ENCODE results near the gene SLX4IP. TPM values are rescaled to one million over a fixed set of nuclear protein-coding genes. Genes with fewer than 3 reads are reported as not detected.

The SLX4IP gene
- total RNA-seq, 1 experiment from 2014 or later: 7.4 TPM

GRCh38 chr20:10668677-10669368, 233.7 kb downstream of the SLX4IP start:
- POLR2A ChIA-PET: interaction anchor here (0.6 kb wide), 1 partner anchor 27 kb away, joined by 3 read pairs; no protein-coding TSS in a partner anchor
- Mint-ChIP-seq H3K4me3 (no peak overlapping the region), H3K27ac (peak overlapping the region; percentile 76; the same call in 1 of the 2 replicates)

GRCh38 chr20:10669843-10670446, 234.8 kb downstream of the SLX4IP start:
- Mint-ChIP-seq H3K27ac (peak overlapping the region; percentile 78), H3K27me3 (ENCODE audit: low read depth) (no peaks in the 10 kb centered on the region), H3K9me3 (no peaks in the 10 kb centered on the region), H3K4me1 (peaks cover 66% of the 10 kb centered on the region), H3K4me3 (peak overlapping the region; percentile 87), H3K36me3 (peaks cover 17% of the 10 kb centered on the region)
- DNase-seq (ENCODE audit: low spot score) (no peak), ATAC-seq (no peak)
- CTCF ChIA-PET: interaction anchor here (2.1 kb wide), 1 partner anchor 288 kb away, joined by 5 read pairs; no protein-coding TSS in a partner anchor
- POLR2A ChIA-PET: no interaction called here
- TF ChIP-seq AFF4 (CRISPR knock-in tag; IDR thresholded peaks at IDR 0.05; ENCODE audit: borderline replicate concordance) (no peak), PREB (CRISPR knock-in tag; IDR thresholded peaks at IDR 0.05; ENCODE audit: borderline replicate concordance) (no peak), CDX4 (CRISPR knock-in tag; IDR thresholded peaks at IDR 0.05; ENCODE audit: borderline replicate concordance) (no peak), TCF7 (CRISPR knock-in tag; IDR thresholded peaks at IDR 0.05; ENCODE audit: low read depth) (no peak), ZNF416 (CRISPR knock-in tag; IDR thresholded peaks at IDR 0.05) (no peak)
- TF ChIP-seq, protein P1, sequence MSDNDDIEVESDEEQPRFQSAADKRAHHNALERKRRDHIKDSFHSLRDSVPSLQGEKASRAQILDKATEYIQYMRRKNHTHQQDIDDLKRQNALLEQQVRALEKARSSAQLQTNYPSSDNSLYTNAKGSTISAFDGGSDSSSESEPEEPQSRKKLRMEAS (CRISPR knock-in tag; IDR thresholded peaks at IDR 0.05): no peak
- TF ChIP-seq, protein P2, sequence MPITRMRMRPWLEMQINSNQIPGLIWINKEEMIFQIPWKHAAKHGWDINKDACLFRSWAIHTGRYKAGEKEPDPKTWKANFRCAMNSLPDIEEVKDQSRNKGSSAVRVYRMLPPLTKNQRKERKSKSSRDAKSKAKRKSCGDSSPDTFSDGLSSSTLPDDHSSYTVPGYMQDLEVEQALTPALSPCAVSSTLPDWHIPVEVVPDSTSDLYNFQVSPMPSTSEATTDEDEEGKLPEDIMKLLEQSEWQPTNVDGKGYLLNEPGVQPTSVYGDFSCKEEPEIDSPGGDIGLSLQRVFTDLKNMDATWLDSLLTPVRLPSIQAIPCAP (CRISPR knock-in tag; IDR thresholded peaks at IDR 0.05): no peak
- TF ChIP-seq, protein P3, sequence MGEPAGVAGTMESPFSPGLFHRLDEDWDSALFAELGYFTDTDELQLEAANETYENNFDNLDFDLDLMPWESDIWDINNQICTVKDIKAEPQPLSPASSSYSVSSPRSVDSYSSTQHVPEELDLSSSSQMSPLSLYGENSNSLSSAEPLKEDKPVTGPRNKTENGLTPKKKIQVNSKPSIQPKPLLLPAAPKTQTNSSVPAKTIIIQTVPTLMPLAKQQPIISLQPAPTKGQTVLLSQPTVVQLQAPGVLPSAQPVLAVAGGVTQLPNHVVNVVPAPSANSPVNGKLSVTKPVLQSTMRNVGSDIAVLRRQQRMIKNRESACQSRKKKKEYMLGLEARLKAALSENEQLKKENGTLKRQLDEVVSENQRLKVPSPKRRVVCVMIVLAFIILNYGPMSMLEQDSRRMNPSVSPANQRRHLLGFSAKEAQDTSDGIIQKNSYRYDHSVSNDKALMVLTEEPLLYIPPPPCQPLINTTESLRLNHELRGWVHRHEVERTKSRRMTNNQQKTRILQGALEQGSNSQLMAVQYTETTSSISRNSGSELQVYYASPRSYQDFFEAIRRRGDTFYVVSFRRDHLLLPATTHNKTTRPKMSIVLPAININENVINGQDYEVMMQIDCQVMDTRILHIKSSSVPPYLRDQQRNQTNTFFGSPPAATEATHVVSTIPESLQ (CRISPR knock-in tag; IDR thresholded peaks at IDR 0.05): no peak

More at GRCh38 chr20:10668677-10669368, 233.7 kb downstream of the SLX4IP start:
- no peak for DNase-seq (ENCODE audit: low spot score)
- Mint-ChIP-seq H3K9me3 (no peaks in the 10 kb centered on the region), H3K36me3 (peaks cover 19% of the 10 kb centered on the region), H3K27me3 (ENCODE audit: low read depth) (no peaks in the 10 kb centered on the region), H3K4me1 (peaks cover 75% of the 10 kb centered on the region)
- ATAC-seq: no peak
- CTCF ChIA-PET: interaction anchor here (0.7 kb wide), 1 partner anchor 117 kb away, joined by 4 read pairs; no protein-coding TSS in a partner anchor
- TF ChIP-seq, protein P4, sequence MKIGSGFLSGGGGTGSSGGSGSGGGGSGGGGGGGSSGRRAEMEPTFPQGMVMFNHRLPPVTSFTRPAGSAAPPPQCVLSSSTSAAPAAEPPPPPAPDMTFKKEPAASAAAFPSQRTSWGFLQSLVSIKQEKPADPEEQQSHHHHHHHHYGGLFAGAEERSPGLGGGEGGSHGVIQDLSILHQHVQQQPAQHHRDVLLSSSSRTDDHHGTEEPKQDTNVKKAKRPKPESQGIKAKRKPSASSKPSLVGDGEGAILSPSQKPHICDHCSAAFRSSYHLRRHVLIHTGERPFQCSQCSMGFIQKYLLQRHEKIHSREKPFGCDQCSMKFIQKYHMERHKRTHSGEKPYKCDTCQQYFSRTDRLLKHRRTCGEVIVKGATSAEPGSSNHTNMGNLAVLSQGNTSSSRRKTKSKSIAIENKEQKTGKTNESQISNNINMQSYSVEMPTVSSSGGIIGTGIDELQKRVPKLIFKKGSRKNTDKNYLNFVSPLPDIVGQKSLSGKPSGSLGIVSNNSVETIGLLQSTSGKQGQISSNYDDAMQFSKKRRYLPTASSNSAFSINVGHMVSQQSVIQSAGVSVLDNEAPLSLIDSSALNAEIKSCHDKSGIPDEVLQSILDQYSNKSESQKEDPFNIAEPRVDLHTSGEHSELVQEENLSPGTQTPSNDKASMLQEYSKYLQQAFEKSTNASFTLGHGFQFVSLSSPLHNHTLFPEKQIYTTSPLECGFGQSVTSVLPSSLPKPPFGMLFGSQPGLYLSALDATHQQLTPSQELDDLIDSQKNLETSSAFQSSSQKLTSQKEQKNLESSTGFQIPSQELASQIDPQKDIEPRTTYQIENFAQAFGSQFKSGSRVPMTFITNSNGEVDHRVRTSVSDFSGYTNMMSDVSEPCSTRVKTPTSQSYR (CRISPR knock-in tag; IDR thresholded peaks at IDR 0.05): no peak
- no peak for TF ChIP-seq ESRRA (CRISPR knock-in tag; IDR thresholded peaks at IDR 0.05; ENCODE audit: borderline replicate concordance)
- no peak for TF ChIP-seq TCF7 (CRISPR knock-in tag; IDR thresholded peaks at IDR 0.05; ENCODE audit: low read depth)
- TF ChIP-seq MYBL2 (CRISPR knock-in tag; IDR thresholded peaks at IDR 0.05): no peak
- TF ChIP-seq IRF2 (CRISPR knock-in tag; IDR thresholded peaks at IDR 0.05; ENCODE audit: borderline replicate concordance, low read depth): no peak
- TF ChIP-seq SOX15 (CRISPR knock-in tag; IDR thresholded peaks at IDR 0.05): no peak
- TF ChIP-seq HMGA2 (CRISPR knock-in tag; IDR thresholded peaks at IDR 0.05): no peak
- no peak for TF ChIP-seq ZNF416 (CRISPR knock-in tag; IDR thresholded peaks at IDR 0.05)
- no peak for TF ChIP-seq NR2C2 (CRISPR knock-in tag; IDR thresholded peaks at IDR 0.05)
- TF ChIP-seq CREM (CRISPR knock-in tag; IDR thresholded peaks at IDR 0.05): no peak
- TF ChIP-seq NR3C1 (CRISPR knock-in tag; conservative IDR thresholded peaks at IDR 0.05; ENCODE audit: low read depth): no peak
- TF ChIP-seq NFATC4 (CRISPR knock-in tag; IDR thresholded peaks at IDR 0.05): no peak
- no peak for TF ChIP-seq ETV6 (CRISPR knock-in tag; IDR thresholded peaks at IDR 0.05)
- no peak for TF ChIP-seq GTF2I (CRISPR knock-in tag; conservative IDR thresholded peaks at IDR 0.05)
- no peak for TF ChIP-seq E2F1 (CRISPR knock-in tag; IDR thresholded peaks at IDR 0.05)
- TF ChIP-seq NR1H2 (CRISPR knock-in tag; IDR thresholded peaks at IDR 0.05): no peak
- TF ChIP-seq, protein P5, sequence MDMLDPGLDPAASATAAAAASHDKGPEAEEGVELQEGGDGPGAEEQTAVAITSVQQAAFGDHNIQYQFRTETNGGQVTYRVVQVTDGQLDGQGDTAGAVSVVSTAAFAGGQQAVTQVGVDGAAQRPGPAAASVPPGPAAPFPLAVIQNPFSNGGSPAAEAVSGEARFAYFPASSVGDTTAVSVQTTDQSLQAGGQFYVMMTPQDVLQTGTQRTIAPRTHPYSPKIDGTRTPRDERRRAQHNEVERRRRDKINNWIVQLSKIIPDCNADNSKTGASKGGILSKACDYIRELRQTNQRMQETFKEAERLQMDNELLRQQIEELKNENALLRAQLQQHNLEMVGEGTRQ (CRISPR knock-in tag; IDR thresholded peaks at IDR 0.05): no peak

All from WTC11 (cell line).